ENCODE measurements around the gene IGLL1. TPM values are rescaled to one million over a fixed set of nuclear protein-coding genes. Genes with fewer than 3 reads are reported as not detected.

The IGLL1 gene
- total and polyA plus RNA-seq, 2 experiments from 2014 or later: not detected

DNA sequence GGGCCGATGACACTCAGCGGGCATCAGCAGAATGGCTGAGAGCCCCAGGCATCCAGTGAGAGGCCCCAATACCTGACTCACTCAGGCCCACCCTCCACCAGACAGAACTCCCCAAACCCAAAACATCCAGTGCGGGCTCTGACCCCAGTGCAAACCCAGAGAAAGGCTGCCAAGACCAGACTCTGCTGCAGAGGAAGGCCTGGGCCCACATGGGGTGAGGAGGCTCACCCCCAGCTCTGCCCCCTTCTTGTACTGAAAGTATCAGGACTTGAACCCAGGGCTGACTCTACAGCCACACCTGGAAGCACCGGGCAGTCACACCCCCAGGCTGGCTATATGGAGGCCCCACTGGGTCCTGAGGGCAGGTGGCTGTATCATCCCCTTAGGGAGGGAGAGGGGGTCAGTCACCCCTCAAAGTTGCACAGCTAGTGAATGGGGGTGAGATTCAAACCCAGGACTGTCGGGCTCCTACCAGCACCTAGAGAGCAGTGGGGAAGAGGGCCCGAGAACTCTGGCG, 49.3 kb downstream of the IGLL1 start (continued):
- no peak for TF ChIP-seq NANOG (IDR thresholded peaks at IDR 0.05; ENCODE audit: borderline replicate concordance)
- no peak for TF ChIP-seq CREB1 (CRISPR knock-in tag; IDR thresholded peaks at IDR 0.05; ENCODE audit: low read depth)
- TF ChIP-seq, protein P1, sequence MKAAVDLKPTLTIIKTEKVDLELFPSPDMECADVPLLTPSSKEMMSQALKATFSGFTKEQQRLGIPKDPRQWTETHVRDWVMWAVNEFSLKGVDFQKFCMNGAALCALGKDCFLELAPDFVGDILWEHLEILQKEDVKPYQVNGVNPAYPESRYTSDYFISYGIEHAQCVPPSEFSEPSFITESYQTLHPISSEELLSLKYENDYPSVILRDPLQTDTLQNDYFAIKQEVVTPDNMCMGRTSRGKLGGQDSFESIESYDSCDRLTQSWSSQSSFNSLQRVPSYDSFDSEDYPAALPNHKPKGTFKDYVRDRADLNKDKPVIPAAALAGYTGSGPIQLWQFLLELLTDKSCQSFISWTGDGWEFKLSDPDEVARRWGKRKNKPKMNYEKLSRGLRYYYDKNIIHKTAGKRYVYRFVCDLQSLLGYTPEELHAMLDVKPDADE (IDR thresholded peaks at IDR 0.05): no peak
- no peak for TF ChIP-seq ZNF331 (CRISPR knock-in tag; IDR thresholded peaks at IDR 0.05; ENCODE audit: low read depth)
- no peak for TF ChIP-seq ZNF114 (CRISPR knock-in tag; IDR thresholded peaks at IDR 0.05)

GRCh38 chr22:23530106-23530505, 50.0 kb downstream of the IGLL1 start:
- Mint-ChIP-seq H3K9me3 (no peaks in the 10 kb centered on the region; the same call in 2 of the 3 replicates), H3K4me3 (no peak overlapping the region), H3K4me1 (peaks cover 32% of the 10 kb centered on the region), H3K36me3 (ENCODE audit: low read depth) (no peaks in the 10 kb centered on the region), H3K27me3 (ENCODE audit: insufficient read depth, low read depth, poor library complexity) (peaks cover 30% of the 10 kb centered on the region), H3K27ac (no peak overlapping the region)
- peaks cover 25% of the 10 kb centered on the region for H3K27me3 ChIP-seq (ENCODE audit: insufficient read depth)
- no peak overlapping the region for H3K4me2 ChIP-seq
- H3K27ac ChIP-seq (ENCODE audit: low read depth): no peak overlapping the region
- H4K20me1 ChIP-seq (replicated peaks; ENCODE audit: insufficient read depth): no peaks in the 10 kb centered on the region
- no peak for ATAC-seq
- peaks cover 19% of the 10 kb centered on the region for H3K4me1 ChIP-seq (ENCODE audit: insufficient read depth)
- no peak overlapping the region for H3K4me3 ChIP-seq
- no peaks in the 10 kb centered on the region for H3K9me2 ChIP-seq (ENCODE audit: insufficient read depth)
- no peak for DNase-seq (ENCODE audit: low spot score)
- H3K79me2 ChIP-seq (replicated peaks; ENCODE audit: insufficient read depth): no peaks in the 10 kb centered on the region
- H3F3A ChIP-seq (replicated peaks; ENCODE audit: low read depth): 0 out of 2 replicates have a peak, but pooled peaks cover 4% of the 10 kb centered on the region
- no peaks in the 10 kb centered on the region for H3K36me3 ChIP-seq (ENCODE audit: insufficient read depth)
- TF ChIP-seq EZH2phosphoT487 (IDR thresholded peaks at IDR 0.05; ENCODE audit: unreplicated experiment) (no peak), POLR2AphosphoS5 (IDR thresholded peaks at IDR 0.05; ENCODE audit: low read depth) (no peak), STAT1 (IDR thresholded peaks at IDR 0.05; ENCODE audit: unreplicated experiment) (no peak)
- TF ChIP-seq, protein P2, sequence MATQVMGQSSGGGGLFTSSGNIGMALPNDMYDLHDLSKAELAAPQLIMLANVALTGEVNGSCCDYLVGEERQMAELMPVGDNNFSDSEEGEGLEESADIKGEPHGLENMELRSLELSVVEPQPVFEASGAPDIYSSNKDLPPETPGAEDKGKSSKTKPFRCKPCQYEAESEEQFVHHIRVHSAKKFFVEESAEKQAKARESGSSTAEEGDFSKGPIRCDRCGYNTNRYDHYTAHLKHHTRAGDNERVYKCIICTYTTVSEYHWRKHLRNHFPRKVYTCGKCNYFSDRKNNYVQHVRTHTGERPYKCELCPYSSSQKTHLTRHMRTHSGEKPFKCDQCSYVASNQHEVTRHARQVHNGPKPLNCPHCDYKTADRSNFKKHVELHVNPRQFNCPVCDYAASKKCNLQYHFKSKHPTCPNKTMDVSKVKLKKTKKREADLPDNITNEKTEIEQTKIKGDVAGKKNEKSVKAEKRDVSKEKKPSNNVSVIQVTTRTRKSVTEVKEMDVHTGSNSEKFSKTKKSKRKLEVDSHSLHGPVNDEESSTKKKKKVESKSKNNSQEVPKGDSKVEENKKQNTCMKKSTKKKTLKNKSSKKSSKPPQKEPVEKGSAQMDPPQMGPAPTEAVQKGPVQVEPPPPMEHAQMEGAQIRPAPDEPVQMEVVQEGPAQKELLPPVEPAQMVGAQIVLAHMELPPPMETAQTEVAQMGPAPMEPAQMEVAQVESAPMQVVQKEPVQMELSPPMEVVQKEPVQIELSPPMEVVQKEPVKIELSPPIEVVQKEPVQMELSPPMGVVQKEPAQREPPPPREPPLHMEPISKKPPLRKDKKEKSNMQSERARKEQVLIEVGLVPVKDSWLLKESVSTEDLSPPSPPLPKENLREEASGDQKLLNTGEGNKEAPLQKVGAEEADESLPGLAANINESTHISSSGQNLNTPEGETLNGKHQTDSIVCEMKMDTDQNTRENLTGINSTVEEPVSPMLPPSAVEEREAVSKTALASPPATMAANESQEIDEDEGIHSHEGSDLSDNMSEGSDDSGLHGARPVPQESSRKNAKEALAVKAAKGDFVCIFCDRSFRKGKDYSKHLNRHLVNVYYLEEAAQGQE (IDR thresholded peaks at IDR 0.05; ENCODE audit: unreplicated experiment): no peak
- TF ChIP-seq, protein P3, sequence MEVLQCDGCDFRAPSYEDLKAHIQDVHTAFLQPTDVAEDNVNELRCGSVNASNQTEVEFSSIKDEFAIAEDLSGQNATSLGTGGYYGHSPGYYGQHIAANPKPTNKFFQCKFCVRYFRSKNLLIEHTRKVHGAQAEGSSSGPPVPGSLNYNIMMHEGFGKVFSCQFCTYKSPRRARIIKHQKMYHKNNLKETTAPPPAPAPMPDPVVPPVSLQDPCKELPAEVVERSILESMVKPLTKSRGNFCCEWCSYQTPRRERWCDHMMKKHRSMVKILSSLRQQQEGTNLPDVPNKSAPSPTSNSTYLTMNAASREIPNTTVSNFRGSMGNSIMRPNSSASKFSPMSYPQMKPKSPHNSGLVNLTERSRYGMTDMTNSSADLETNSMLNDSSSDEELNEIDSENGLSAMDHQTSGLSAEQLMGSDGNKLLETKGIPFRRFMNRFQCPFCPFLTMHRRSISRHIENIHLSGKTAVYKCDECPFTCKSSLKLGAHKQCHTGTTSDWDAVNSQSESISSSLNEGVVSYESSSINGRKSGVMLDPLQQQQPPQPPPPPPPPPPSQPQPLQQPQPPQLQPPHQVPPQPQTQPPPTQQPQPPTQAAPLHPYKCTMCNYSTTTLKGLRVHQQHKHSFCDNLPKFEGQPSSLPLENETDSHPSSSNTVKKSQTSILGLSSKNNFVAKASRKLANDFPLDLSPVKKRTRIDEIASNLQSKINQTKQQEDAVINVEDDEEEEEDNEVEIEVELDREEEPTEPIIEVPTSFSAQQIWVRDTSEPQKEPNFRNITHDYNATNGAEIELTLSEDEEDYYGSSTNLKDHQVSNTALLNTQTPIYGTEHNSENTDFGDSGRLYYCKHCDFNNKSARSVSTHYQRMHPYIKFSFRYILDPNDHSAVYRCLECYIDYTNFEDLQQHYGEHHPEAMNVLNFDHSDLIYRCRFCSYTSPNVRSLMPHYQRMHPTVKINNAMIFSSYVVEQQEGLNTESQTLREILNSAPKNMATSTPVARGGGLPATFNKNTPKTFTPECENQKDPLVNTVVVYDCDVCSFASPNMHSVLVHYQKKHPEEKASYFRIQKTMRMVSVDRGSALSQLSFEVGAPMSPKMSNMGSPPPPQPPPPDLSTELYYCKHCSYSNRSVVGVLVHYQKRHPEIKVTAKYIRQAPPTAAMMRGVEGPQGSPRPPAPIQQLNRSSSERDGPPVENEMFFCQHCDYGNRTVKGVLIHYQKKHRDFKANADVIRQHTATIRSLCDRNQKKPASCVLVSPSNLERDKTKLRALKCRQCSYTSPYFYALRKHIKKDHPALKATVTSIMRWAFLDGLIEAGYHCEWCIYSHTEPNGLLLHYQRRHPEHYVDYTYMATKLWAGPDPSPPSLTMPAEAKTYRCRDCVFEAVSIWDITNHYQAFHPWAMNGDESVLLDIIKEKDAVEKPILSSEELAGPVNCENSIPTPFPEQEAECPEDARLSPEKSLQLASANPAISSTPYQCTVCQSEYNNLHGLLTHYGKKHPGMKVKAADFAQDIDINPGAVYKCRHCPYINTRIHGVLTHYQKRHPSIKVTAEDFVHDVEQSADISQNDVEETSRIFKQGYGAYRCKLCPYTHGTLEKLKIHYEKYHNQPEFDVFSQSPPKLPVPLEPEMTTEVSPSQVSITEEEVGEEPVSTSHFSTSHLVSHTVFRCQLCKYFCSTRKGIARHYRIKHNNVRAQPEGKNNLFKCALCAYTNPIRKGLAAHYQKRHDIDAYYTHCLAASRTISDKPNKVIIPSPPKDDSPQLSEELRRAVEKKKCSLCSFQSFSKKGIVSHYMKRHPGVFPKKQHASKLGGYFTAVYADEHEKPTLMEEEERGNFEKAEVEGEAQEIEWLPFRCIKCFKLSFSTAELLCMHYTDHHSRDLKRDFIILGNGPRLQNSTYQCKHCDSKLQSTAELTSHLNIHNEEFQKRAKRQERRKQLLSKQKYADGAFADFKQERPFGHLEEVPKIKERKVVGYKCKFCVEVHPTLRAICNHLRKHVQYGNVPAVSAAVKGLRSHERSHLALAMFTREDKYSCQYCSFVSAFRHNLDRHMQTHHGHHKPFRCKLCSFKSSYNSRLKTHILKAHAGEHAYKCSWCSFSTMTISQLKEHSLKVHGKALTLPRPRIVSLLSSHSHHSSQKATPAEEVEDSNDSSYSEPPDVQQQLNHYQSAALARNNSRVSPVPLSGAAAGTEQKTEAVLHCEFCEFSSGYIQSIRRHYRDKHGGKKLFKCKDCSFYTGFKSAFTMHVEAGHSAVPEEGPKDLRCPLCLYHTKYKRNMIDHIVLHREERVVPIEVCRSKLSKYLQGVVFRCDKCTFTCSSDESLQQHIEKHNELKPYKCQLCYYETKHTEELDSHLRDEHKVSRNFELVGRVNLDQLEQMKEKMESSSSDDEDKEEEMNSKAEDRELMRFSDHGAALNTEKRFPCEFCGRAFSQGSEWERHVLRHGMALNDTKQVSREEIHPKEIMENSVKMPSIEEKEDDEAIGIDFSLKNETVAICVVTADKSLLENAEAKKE (CRISPR knock-in tag; IDR thresholded peaks at IDR 0.05): no peak
- TF ChIP-seq, protein P4, sequence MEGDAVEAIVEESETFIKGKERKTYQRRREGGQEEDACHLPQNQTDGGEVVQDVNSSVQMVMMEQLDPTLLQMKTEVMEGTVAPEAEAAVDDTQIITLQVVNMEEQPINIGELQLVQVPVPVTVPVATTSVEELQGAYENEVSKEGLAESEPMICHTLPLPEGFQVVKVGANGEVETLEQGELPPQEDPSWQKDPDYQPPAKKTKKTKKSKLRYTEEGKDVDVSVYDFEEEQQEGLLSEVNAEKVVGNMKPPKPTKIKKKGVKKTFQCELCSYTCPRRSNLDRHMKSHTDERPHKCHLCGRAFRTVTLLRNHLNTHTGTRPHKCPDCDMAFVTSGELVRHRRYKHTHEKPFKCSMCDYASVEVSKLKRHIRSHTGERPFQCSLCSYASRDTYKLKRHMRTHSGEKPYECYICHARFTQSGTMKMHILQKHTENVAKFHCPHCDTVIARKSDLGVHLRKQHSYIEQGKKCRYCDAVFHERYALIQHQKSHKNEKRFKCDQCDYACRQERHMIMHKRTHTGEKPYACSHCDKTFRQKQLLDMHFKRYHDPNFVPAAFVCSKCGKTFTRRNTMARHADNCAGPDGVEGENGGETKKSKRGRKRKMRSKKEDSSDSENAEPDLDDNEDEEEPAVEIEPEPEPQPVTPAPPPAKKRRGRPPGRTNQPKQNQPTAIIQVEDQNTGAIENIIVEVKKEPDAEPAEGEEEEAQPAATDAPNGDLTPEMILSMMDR (conservative IDR thresholded peaks at IDR 0.05; ENCODE audit: low read depth in 2 of 2): no peak
- H2AFZ ChIP-seq: no peak overlapping the region

Measured in GM23338 (cell line).